IPS-18a (cell line): Measurements from ENCODE around the gene S100A4.
"Not testable (repeated sequence)": the region's sequence is repeated elsewhere in the genome, so short reads cannot be mapped to it uniquely, and the experiment has no call there.

ENCODE experiments used
- H3K27ac ChIP-seq: one replicate; pipeline ENCODE4 v1.5.1; 2013; ENCODE audit warnings: low read length
- H3K27me3 ChIP-seq: one replicate; pipeline ENCODE4 v1.6.1; 2013; ENCODE audit warnings: mild to moderate bottlenecking, low read length; ENCODE audit not compliant: control insufficient read depth, insufficient read depth
- H3K36me3 ChIP-seq: one replicate; pipeline ENCODE4 v1.6.1; 2013; ENCODE audit warnings: low read depth, low read length; ENCODE audit not compliant: control insufficient read depth
- H3K4me1 ChIP-seq: one replicate; pipeline ENCODE4 v1.6.1; 2013; ENCODE audit warnings: low read depth, low read length; ENCODE audit not compliant: control insufficient read depth
- H3K4me3 ChIP-seq: one replicate; pipeline ENCODE4 v1.5.1; 2013; ENCODE audit warnings: low read length
- H3K9ac ChIP-seq: one replicate; pipeline ENCODE4 v1.6.1; 2013; ENCODE audit warnings: mild to moderate bottlenecking, low read length, moderate library complexity
- H3K9me3 ChIP-seq: one replicate; pipeline ENCODE4 v1.6.1; 2013; ENCODE audit warnings: low read depth, low read length; ENCODE audit not compliant: control insufficient read depth

The S100A4 gene

DNA sequence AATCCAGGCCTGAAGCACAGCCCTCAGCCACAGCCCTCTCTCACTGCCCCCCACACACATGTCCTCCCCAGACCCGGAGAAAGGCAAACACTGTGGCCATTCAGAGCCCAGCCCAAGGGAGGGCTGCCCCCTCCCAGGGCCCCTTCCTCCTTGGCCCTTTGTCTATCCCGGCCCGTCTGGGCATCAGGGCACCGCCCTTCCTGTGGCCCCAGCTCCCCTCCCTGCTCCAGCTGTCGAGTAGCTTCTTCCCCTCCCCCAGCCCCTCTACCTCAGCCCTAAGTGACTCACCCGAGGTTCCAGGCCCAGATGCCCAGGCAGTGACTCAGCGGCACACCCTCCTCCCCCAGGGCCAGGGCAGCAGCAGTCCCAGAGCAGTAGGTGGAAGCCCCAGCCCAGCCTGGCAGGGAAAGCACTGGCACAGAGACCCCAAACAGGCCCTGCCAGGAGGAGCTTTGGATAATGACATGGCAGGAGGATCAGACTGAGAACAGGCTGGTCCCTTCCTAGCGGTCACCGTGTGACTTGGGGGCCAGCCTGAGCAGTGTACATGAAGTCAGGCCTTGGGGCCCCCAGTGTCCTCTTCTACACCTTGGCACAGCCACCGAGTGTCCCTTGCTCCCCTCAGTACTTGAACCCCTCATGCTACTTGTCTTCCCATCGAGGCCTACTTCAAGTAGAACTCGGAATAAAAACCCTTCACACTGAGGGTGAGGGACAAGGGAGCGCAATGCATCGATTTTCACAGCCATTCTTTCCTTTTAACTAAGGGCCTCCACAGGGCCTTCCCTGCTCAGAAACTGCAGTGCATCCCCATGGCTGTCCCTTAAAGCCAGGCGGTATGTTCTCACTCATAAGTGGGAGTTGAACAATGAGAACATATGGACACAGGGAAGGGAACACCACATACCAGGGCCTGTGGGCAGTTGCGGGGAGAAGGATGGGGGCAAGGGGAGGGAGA is 21.1 kb upstream of the S100A4 start:
- no peak overlapping the region for H3K4me3 ChIP-seq
- H3K4me1 ChIP-seq, result peaks cover 25% of the 10 kb centered on the region

DNA sequence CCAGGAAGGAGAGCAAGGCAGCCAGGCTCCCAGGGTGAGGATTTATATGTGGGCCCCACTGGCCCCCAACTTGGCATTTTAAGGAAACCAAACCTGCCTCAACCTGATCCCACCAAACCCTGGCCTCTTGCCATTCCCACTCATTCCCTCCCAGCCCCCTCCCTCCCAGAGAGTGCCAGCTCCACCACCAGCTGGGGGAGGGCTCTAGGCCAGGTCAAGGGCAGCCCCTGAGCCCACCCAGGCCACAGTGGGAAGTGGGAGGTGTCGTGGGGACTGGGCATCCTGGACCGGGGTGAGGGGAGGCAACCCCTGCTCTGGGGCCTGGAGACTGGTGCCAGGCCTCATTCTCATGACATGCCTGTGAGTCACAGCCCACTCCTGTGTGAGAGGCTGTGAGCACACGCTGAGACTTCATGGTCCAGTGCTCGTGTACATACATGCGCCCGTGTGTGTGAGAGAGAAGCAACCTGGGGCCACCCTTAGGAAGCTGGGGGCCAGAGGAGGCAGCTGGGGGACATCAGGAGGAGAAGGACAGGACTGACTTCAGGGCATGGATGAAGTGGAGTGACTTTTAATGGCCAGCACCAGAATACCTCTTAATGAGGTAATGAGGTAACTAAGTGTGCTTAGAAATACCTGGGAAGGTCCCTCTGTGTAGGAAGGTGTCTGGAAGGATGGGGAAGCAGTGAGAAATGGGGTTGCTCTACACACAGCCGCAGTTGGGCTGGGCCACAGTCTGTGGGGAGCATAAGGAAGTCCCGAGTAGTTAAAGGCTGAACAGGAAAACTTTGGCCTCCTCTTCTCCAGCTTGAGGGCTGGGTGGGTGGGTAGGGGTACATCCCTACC is 20.1 kb upstream of the S100A4 start, which contains the start of gene S100A2:
S100A2 (minus strand) TSS at position 316 of the 846 bp plus-strand sequence. CDS start 1,967 bp downstream, outside the sequence.
- Histone ChIP-seq H3K36me3 (no peaks in the 10 kb centered on the region), H3K4me3 (no peak within 1 kb of the TSS), H3K27me3 (no peaks in the 10 kb centered on the region), H3K9me3 (no peaks in the 10 kb centered on the region), H3K27ac (no peak within 1 kb of the TSS), H3K9ac (peak within 1 kb of the TSS; percentile 2), H3K4me1 (peaks cover 25% of the 10 kb centered on the region)

More for the DNA sequence above, 21.1 kb upstream of the S100A4 start:
- Histone ChIP-seq H3K27me3 (no peaks in the 10 kb centered on the region), H3K9me3 (no peaks in the 10 kb centered on the region), H3K36me3 (no peaks in the 10 kb centered on the region), H3K9ac (peak overlapping the region; percentile 2), H3K27ac (no peak overlapping the region)

DNA sequence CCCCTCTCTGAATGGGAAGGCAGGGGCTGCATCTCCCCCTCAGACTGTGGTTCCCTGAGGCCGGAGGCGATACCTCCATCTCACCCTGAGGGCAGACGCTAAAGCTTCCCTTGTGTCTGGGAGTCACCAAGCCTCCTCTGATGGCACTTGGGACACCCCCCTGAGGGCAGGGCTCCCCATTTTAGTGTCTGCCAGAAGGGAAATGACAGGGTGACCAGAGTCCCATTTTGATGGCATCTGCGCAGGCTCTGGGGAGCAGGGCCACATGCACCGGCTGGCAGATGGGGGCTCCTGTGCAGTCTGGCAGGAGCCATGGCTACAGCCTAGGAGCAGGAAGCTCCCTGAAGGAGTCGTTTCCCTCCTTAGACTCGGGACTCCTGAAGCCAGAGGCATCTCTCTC is 18.4 kb upstream of the S100A4 start:
- Histone ChIP-seq H3K27ac (no peak overlapping the region), H3K4me1 (peaks cover 25% of the 10 kb centered on the region), H3K9me3 (no peaks in the 10 kb centered on the region), H3K4me3 (no peak overlapping the region), H3K36me3 (no peaks in the 10 kb centered on the region), H3K9ac (no peak overlapping the region), H3K27me3 (no peaks in the 10 kb centered on the region)

DNA sequence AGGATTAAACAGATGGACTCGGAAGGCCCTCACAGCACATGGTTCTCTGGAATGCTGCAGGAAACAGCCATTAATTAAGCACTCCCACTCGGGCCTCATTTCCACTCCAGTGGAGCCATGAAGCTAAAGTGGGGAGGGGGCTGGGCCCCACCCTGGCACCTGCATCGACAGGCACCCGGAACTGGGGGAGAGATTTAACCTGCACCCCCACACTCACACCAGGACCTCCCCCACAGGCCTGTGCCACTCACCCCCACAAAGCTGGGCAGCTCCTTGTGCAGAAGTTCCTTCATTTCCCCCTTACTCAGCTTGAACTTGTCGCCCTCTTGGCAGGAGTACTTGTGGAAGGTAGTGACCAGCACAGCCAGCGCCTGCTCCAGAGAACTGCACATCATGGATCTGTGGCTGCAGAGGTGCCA is 17.9 kb upstream of the S100A4 start:
- peaks cover 25% of the 10 kb centered on the region for H3K4me1 ChIP-seq
- no peaks in the 10 kb centered on the region for H3K9me3 ChIP-seq
- H3K27ac ChIP-seq, result no peak overlapping the region
- H3K36me3 ChIP-seq, result no peaks in the 10 kb centered on the region
- H3K27me3 ChIP-seq, result no peaks in the 10 kb centered on the region
- no peak overlapping the region for H3K9ac ChIP-seq
- no peak overlapping the region for H3K4me3 ChIP-seq

DNA sequence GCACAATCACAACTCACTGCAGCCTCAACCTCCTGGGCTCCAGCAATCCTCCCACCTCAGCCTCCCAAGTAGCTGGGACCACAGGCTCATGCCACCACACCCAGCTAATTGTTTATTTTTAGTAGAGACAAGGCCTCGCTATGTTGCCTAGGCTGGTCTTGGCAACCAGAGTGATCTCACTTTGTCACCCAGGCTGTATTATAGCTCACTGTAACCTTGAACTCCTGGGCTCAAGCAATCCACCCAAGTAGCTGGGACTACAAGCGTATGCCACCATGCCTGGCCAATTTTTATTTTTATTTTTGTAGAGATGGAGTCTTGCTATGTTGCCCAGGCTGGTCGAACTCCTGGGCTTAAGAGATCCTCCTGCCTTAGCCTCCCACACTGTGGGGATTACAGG is 16.4 kb upstream of the S100A4 start:
- not testable (repeated sequence) for H3K36me3 ChIP-seq, H3K9me3 ChIP-seq, H3K27me3 ChIP-seq, H3K27ac ChIP-seq, H3K4me3 ChIP-seq, H3K9ac ChIP-seq
- peaks cover 14% of the 10 kb centered on the region for H3K4me1 ChIP-seq

DNA sequence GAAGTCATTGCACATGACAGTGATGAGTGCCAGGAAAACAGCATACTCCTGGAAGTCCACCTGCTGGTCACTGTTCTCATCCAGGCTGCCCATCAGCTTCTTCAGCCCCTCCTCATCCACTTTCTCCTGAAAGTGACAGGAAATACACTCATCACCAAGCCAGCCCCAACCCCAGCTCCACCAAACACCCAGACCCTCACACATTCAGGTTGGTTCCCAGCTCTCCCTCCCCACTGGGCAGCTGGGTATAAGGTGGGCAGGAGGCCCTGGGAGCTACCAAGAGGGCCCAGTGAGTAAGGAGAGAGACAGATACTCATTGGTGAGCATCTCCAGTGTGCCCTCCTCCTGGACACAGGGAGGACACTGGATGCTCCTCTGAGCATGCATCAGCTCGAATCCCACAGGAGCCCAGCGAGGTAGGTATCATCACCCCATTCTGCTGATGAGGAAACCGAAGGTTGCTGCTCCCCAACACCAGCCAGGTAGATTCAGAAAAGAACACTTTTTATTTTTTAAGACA is 15.9 kb upstream of the S100A4 start:
- no peaks in the 10 kb centered on the region for H3K36me3 ChIP-seq
- no peak overlapping the region for H3K9ac ChIP-seq
- H3K27me3 ChIP-seq, result no peaks in the 10 kb centered on the region
- H3K9me3 ChIP-seq, result no peaks in the 10 kb centered on the region
- H3K4me3 ChIP-seq, result no peak overlapping the region
- H3K4me1 ChIP-seq, result peaks cover 9% of the 10 kb centered on the region
- no peak overlapping the region for H3K27ac ChIP-seq

DNA sequence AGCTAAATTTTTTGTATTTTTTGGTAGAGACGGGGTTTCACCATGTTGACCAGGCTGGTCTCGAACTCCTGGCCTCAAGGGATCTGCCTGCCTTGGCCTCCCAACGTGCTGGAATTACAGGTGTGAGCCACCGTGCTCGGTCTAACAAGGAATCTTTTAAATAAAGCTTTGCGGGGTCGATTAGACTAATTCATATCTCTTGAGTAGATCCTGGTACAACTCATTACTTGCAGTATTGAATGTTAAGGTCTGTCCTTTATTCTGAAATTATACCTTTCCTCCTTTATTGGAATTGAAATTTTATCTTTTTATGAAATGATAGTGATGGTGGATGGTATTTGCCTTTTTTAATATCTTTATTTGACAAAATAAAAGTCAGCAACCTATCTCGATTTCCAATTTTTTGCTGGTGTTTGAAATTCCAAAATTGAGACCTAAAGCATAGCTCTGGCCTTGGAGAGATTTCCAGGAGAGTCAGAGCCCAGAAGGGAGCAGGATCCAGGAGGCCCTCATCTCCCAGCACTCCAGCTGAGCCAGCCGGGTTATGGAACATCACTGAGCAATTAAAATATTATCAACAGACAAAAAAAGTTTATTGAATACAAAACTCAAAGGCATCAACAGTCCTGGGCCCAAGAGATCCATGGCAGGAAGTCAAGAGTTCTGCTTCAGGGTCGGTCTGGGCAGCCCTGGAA is 15.3 kb upstream of the S100A4 start:
- Histone ChIP-seq H3K4me3 (no peak overlapping the region), H3K9ac (no peak overlapping the region), H3K27ac (no peak overlapping the region), H3K27me3 (no peaks in the 10 kb centered on the region), H3K9me3 (no peaks in the 10 kb centered on the region), H3K4me1 (peaks cover 7% of the 10 kb centered on the region), H3K36me3 (no peaks in the 10 kb centered on the region)

DNA sequence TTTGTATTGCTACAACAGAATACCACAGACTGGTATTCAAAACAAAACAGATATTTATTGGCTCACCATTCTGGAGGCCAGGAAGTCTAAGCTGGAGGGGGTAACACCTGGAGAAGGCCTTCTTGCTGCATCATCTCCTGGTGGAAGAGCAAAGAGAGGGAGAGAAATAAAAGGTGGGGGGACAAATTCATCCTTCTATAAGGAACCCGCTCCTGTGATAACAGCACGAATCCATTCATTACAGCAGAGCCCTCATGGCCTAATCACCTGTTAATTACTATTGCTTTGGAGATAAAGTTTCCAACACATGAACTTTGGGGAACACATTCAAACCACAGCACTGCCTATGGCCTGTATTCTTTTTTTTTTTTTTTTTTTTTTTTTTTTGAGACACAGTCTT is 14.6 kb upstream of the S100A4 start:
- no peaks in the 10 kb centered on the region for H3K36me3 ChIP-seq

DNA sequence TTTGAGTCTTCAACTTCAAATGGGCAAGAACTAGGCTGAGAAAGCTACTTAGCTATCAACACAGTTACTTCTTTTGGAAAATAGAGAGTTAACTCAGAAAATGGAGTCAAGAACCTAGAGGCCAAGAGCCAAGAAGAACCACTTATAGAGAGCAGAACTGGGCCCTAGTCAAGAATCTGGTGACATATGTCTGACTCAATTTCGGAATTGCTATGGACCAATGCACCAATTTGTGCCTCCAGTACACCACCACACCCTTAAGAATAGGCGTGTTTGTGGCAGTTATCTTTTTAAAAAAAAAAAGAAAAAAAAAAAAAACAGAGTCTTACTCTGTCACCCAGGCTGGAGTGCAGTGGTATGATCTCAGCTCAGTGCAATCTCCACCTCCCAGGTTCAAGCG is 12.3 kb upstream of the S100A4 start:
- Histone ChIP-seq H3K4me1 (no peaks in the 10 kb centered on the region), H3K9ac (no peak overlapping the region), H3K27ac (no peak overlapping the region), H3K9me3 (no peaks in the 10 kb centered on the region), H3K4me3 (no peak overlapping the region), H3K36me3 (no peaks in the 10 kb centered on the region), H3K27me3 (no peaks in the 10 kb centered on the region)

More for the DNA sequence above, 14.6 kb upstream of the S100A4 start:
- Histone ChIP-seq H3K9me3 (no peaks in the 10 kb centered on the region), H3K27ac (no peak overlapping the region), H3K27me3 (no peaks in the 10 kb centered on the region), H3K4me1 (peaks cover under 1% of the 10 kb centered on the region), H3K9ac (no peak overlapping the region), H3K4me3 (no peak overlapping the region)

DNA sequence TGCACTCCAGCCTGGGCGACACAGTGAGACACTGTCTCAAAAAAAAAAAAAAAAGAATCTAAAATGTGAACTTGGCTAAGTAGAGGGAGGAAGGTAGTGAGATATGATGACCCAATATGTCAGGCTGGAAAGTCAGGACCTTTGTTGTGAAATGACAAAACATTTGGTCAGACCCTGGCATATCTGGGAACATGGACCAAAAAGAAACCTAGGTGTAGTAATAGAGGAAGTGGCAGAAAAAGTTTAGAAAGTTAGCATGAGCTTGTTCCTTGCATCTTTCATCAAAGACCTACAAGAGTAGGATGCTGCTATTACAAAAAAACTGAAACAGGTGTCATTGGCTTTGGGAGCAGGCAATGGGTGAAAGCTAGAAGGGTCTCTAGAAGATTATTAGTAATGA is 10.7 kb upstream of the S100A4 start:
- Histone ChIP-seq H3K9ac (no peak overlapping the region), H3K4me3 (no peak overlapping the region), H3K27me3 (no peaks in the 10 kb centered on the region), H3K9me3 (no peaks in the 10 kb centered on the region), H3K27ac (no peak overlapping the region), H3K36me3 (no peaks in the 10 kb centered on the region), H3K4me1 (no peaks in the 10 kb centered on the region)
